Measurements from ENCODE around the gene WDR17. TPM values are rescaled to one million over a fixed set of nuclear protein-coding genes. Genes with fewer than 3 reads are reported as not detected.

Gene WDR17
- total RNA-seq, 3 donors from 2014 or later, result 2.2 to 4.5 (median 2.6) TPM

GRCh38 chr4:176053785-176054184 lies 11.9 kb upstream of the WDR17 start:
- Histone ChIP-seq H3K4me1 (no peaks in the 10 kb centered on the region), H3K9me3 (no peaks in the 10 kb centered on the region), H3K4me3 (no peak overlapping the region), H3K36me3 (no peaks in the 10 kb centered on the region), H3K27ac (no peak overlapping the region), H3K27me3 (no peaks in the 10 kb centered on the region)
- DNase-seq (ENCODE audit: low spot score in 2 of 2), result no peak
- no peak for TF ChIP-seq CTCF (IDR thresholded peaks at IDR 0.05)
- TF ChIP-seq POLR2AphosphoS5 (IDR thresholded peaks at IDR 0.05), result no peak
- no peak for TF ChIP-seq POLR2A (IDR thresholded peaks at IDR 0.05)
- intact Hi-C loops (cut with DNase I; ENCODE audit: low total_unique reads), result no loop called here

GRCh38 chr4:176054942-176055341 lies 10.7 kb upstream of the WDR17 start:
- H3K9me3 ChIP-seq, result no peaks in the 10 kb centered on the region
- DNase-seq (ENCODE audit: low spot score in 2 of 2), result no peak
- intact Hi-C loops (cut with DNase I; ENCODE audit: low total_unique reads), result no loop called here
- H3K27me3 ChIP-seq, result no peaks in the 10 kb centered on the region
- H3K4me3 ChIP-seq, result no peak overlapping the region
- no peaks in the 10 kb centered on the region for H3K36me3 ChIP-seq
- no peak for TF ChIP-seq POLR2AphosphoS5 (IDR thresholded peaks at IDR 0.05)
- H3K4me1 ChIP-seq, result no peaks in the 10 kb centered on the region
- no peak overlapping the region for H3K27ac ChIP-seq

GRCh38 chr4:176063718-176064117 lies 1.9 kb upstream of the WDR17 start:
- Histone ChIP-seq H3K4me1 (no peaks in the 10 kb centered on the region), H3K27ac (no peak overlapping the region), H3K4me3 (no peak overlapping the region), H3K9me3 (no peaks in the 10 kb centered on the region), H3K36me3 (no peaks in the 10 kb centered on the region), H3K27me3 (no peaks in the 10 kb centered on the region)
- intact Hi-C loops (cut with DNase I; ENCODE audit: low total_unique reads), result no loop called here
- TF ChIP-seq POLR2A (IDR thresholded peaks at IDR 0.05) (no peak), CTCF (IDR thresholded peaks at IDR 0.05) (no peak), POLR2AphosphoS5 (IDR thresholded peaks at IDR 0.05) (no peak)
- DNase-seq (ENCODE audit: low spot score in 2 of 2), result no peak

- H3K4me3 ChIP-seq, result no peak overlapping the region
- no peaks in the 10 kb centered on the region for H3K4me1 ChIP-seq
- H3K27me3 ChIP-seq, result no peaks in the 10 kb centered on the region
- H3K36me3 ChIP-seq, result no peaks in the 10 kb centered on the region
- no peaks in the 10 kb centered on the region for H3K9me3 ChIP-seq
- no peak for TF ChIP-seq CTCF (IDR thresholded peaks at IDR 0.05)
- TF ChIP-seq POLR2AphosphoS5 (IDR thresholded peaks at IDR 0.05), result no peak
- no peak for TF ChIP-seq POLR2A (IDR thresholded peaks at IDR 0.05)
- DNase-seq (ENCODE audit: low spot score in 2 of 2), result no peak
- intact Hi-C loops (cut with DNase I; ENCODE audit: low total_unique reads), result no loop called here
- no peak overlapping the region for H3K27ac ChIP-seq
Observed at GRCh38 chr4:176064539-176064938, 1.1 kb upstream of the WDR17 start.

GRCh38 chr4:176066757-176067156 lies 1.1 kb downstream of the WDR17 start:
- Histone ChIP-seq H3K9me3 (no peaks in the 10 kb centered on the region), H3K36me3 (no peaks in the 10 kb centered on the region), H3K4me3 (no peak overlapping the region), H3K27ac (no peak overlapping the region), H3K4me1 (no peaks in the 10 kb centered on the region), H3K27me3 (no peaks in the 10 kb centered on the region)
- intact Hi-C loops (cut with DNase I; ENCODE audit: low total_unique reads), result no loop called here
- TF ChIP-seq CTCF (IDR thresholded peaks at IDR 0.05) (no peak), POLR2A (IDR thresholded peaks at IDR 0.05) (no peak), POLR2AphosphoS5 (IDR thresholded peaks at IDR 0.05) (no peak)
- DNase-seq (ENCODE audit: low spot score in 2 of 2), result no peak

GRCh38 chr4:176077561-176077960 lies 11.9 kb downstream of the WDR17 start:
- Histone ChIP-seq H3K4me1 (no peaks in the 10 kb centered on the region), H3K4me3 (no peak overlapping the region), H3K9me3 (no peaks in the 10 kb centered on the region), H3K27ac (no peak overlapping the region), H3K27me3 (no peaks in the 10 kb centered on the region), H3K36me3 (no peaks in the 10 kb centered on the region)
- no peak for DNase-seq (ENCODE audit: low spot score in 2 of 2)
- TF ChIP-seq POLR2A (IDR thresholded peaks at IDR 0.05), result no peak
- no peak for TF ChIP-seq CTCF (IDR thresholded peaks at IDR 0.05)
- intact Hi-C loops (cut with DNase I; ENCODE audit: low total_unique reads), result no loop called here
